ENCODE measurements around the gene UCHL5. TPM values are rescaled to one million over a fixed set of nuclear protein-coding genes. Genes with fewer than 3 reads are reported as not detected.
"Not testable (repeated sequence)": the region's sequence is repeated elsewhere in the genome, so short reads cannot be mapped to it uniquely, and the experiment has no call there.

Gene UCHL5
- total RNA-seq, 2 donors from 2014 or later, result 15.5 to 18.9 TPM

DNA sequence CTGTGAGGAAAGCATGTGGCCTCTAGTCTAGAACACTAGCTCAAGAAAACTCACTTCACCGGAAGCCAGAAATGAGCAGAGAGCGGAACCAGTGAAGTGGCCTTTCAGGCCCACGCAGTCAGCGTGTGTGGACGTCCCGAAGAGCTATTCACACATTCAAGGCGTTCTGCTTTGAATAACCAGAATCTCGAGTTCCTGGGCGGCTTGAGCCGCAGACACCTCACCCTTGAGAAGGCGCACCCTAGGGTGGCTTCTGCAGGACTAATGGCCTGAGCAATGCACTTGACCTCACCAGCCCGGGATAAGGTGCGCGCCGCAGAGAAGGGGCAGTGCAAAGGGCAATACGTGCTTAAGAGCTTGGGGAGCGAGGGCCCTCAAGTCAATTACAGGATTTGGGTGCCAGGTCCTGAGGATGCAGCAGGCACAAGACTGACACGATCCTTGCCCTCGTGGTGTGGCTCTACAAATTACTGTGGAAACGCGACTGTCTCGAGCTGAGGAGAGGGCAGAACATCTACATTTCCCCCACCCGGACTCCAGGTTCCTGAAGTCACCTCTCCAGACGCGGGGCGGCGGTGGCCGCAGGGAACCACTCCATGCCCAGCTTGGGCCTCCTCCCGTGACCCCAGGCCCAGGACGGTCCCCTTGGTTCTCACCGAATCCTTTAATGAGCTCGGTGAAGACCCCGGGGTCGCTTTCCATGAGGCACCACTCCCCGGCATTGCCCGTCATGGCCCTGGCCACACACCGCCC, 455 bp downstream of the UCHL5 start:
- peak; percentile 9 for ATAC-seq
- H3K27me3 Mint-ChIP-seq, result no peaks in the 10 kb centered on the region
- H3K9me3 ChIP-seq (ENCODE audit: control insufficient read depth, low read length, poor library complexity, severe bottlenecking), result no peaks in the 10 kb centered on the region
- peaks cover 4% of the 10 kb centered on the region for H3K36me3 Mint-ChIP-seq (ENCODE audit: low read depth)
- peak overlapping the region; percentile 99 for H3K4me3 Mint-ChIP-seq
- H3K4me1 Mint-ChIP-seq, result peaks cover 43% of the 10 kb centered on the region
- H3K27ac Mint-ChIP-seq, result peak overlapping the region; percentile 98
- DNase-seq, result peak; percentile 6 to 26 (median 20)

DNA sequence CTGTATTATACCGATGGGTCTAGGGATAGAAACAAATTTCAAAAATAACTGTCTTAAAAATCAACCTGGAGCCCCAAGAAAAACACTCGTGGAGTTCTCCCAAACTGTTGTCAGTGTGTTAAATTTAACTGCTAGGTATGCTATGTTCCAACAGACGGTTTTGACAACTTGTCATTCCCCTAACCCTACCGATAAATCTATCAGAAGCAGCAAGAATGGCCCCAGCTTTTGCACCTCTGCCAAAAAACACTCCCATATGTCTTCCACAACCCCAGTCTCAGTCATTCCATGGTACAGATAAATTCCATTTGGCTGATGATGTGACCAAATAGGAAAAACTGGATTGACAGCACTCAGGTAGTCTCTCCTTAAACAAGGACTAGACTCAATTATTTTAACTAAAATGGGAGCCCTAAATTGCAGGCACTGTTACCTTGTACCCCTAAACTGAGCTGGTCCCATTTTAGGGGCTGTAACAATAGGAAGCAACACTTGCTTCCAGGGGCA, 4.9 kb downstream of the UCHL5 start:
- no peaks in the 10 kb centered on the region for H3K9me3 ChIP-seq (ENCODE audit: control insufficient read depth, low read length, poor library complexity, severe bottlenecking)
- H3K27ac Mint-ChIP-seq, result no peak overlapping the region
- H3K4me1 Mint-ChIP-seq, result peaks cover 24% of the 10 kb centered on the region
- H3K27me3 Mint-ChIP-seq, result no peaks in the 10 kb centered on the region
- DNase-seq (no peak), ATAC-seq (no peak)
- no peak overlapping the region for H3K4me3 Mint-ChIP-seq
- H3K36me3 Mint-ChIP-seq (ENCODE audit: low read depth), result peaks cover 2% of the 10 kb centered on the region

DNA sequence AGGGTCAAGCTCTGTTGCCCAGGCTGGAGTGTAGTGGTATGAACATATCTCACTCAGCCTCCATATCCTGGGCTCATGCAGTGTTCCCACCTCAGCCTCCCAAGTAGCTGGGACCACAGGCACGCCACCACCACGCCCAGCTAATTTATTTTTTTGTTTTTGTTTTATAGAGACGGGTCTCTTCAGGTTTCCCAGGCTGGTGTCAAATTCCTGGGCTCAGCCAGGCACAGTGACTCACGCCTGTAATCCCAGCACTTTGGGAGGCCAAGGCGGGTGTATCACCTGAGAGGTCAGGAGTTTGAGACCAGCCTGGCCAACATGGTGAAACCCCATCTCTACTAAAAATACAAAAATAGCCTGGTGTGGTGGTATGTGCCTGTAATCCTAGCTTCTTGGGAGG, 10.2 kb downstream of the UCHL5 start:
- not testable (repeated sequence) for H3K4me1 Mint-ChIP-seq; ATAC-seq; H3K9me3 ChIP-seq (ENCODE audit: control insufficient read depth, low read length, poor library complexity, severe bottlenecking); H3K4me3 Mint-ChIP-seq; H3K36me3 Mint-ChIP-seq (ENCODE audit: low read depth); H3K27me3 Mint-ChIP-seq; H3K27ac Mint-ChIP-seq; DNase-seq

DNA sequence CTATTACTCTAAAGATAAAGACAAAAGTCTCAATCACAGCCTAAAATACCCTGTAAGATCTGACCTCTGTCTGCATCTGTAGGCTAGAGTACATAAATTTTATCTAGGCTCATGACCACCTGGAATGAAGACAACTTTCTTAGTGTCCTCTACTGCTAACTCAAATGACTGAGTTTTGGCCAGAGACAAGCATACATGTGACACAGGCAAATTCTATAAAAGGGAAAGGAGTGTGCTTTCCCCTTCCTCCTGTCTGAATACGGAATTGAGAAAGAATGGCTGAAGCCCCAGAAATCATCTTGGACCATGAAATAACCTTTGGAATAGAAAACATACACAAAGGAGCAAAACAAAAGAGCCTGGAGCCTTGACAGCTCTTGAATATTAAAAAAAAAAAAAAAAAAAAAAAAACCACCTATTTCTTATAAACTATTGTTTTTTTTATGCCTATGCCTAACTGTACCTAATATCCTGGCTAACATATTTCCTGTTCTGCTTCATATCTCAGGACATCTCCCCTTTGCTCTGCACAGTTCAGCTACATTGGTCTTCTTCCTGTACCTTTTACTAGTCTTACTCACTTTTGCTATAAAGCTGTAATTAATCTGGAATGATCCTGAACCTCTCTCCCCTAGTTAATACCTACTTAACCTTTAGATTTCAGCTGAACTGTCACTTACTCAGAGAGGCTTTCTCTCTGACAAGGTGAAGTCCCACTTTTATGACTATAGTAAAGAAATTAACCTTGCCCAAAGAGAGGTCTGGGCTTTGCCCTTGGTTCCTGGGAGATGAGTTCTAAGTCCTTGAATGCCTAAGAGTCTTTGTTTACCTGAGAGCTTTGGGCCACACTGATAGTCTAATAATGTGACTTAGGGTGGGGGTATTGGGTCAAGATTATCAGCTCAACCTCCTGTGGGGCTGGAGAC, 16.1 kb downstream of the UCHL5 start:
- H3K4me3 Mint-ChIP-seq, result no peak overlapping the region
- no peaks in the 10 kb centered on the region for H3K9me3 ChIP-seq (ENCODE audit: control insufficient read depth, low read length, poor library complexity, severe bottlenecking)
- H3K27me3 Mint-ChIP-seq, result no peaks in the 10 kb centered on the region
- no peak overlapping the region for H3K27ac Mint-ChIP-seq
- H3K4me1 Mint-ChIP-seq, result peaks cover 14% of the 10 kb centered on the region
- H3K36me3 Mint-ChIP-seq (ENCODE audit: low read depth), result no peaks in the 10 kb centered on the region
- DNase-seq (no peak), ATAC-seq (no peak)

DNA sequence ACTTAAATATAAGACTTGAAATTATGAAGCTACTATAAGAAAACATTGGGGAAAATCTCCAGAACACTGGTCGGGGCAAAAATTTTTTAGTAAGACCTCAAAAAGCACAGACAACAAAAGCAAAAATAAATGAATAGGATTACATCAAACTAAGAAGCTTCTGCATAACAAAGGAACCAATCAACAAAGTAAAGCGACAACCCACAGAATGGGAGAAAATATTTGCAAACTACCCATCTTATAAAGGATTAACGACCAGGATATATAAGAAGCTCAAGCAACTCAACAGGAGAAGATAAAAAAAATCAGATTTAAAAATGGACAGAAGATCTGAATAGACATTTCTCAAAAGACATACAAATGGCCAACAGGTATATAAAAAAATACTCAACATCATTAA, 19.1 kb downstream of the UCHL5 start:
- H3K36me3 Mint-ChIP-seq (ENCODE audit: low read depth), result no peaks in the 10 kb centered on the region
- DNase-seq (no peak), ATAC-seq (no peak)
- no peak overlapping the region for H3K27ac Mint-ChIP-seq
- H3K4me3 Mint-ChIP-seq, result no peak overlapping the region
- no peaks in the 10 kb centered on the region for H3K9me3 ChIP-seq (ENCODE audit: control insufficient read depth, low read length, poor library complexity, severe bottlenecking)
- H3K27me3 Mint-ChIP-seq, result no peaks in the 10 kb centered on the region
- H3K4me1 Mint-ChIP-seq, result peaks cover 32% of the 10 kb centered on the region

DNA sequence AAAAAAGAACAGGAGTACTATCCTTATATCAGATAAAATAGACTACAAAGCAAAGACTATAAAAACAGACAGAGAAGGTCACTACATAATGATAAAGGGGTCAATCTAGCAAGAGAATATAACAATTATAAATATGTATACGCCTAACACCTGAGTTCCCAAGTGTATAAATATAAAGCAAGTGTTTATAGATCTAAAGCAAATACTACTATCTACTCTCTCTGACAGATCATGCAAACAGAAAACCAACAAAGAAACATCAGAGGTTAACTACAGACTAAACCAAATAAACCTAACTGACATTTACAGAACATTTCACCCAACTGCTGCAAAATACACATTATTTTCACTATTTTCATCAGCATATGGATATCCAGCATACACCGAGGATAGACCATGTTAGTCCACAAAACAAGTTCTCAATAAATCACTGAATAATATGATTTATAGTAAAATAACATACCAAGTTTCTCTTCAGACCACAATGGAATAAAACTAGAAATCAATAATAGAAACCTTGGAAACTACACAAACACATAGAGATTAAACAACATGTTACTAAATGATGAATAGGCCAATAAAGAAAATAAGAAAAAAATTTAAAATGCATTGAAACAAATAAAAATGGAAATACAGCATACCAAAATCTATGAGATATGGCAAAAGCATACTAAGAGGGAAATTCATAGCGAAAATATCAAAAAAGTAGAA, 22.7 kb downstream of the UCHL5 start:
- DNase-seq (no peak), ATAC-seq (no peak)
- Mint-ChIP-seq H3K36me3 (ENCODE audit: low read depth) (no peaks in the 10 kb centered on the region), H3K4me1 (peaks cover 37% of the 10 kb centered on the region), H3K4me3 (no peak overlapping the region), H3K27me3 (no peaks in the 10 kb centered on the region), H3K27ac (peak overlapping the region; percentile 69)
- no peaks in the 10 kb centered on the region for H3K9me3 ChIP-seq (ENCODE audit: control insufficient read depth, low read length, poor library complexity, severe bottlenecking)

DNA sequence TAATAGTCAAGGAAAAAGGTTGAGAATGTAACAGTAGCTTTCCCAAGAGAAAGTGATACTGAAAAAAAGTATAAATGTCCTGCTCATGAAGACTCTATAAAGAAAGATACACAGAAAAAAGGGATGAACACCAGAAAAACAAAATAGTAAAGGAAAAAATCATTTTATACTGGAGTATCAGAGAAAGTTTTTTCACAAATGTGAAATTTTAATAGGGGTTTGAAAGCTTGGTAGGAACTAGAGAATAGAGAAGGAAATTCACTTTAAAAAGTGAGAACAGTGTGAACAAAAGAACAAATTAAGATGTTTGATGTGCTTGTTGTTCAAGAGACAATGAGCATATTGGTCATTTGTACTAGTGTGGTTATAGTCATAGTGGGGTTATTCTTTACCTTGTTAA, 25.6 kb downstream of the UCHL5 start:
- no peak overlapping the region for H3K4me3 Mint-ChIP-seq
- DNase-seq (no peak), ATAC-seq (no peak)
- H3K27ac Mint-ChIP-seq, result peak overlapping the region; percentile 43
- H3K4me1 Mint-ChIP-seq, result peaks cover 29% of the 10 kb centered on the region
- no peaks in the 10 kb centered on the region for H3K9me3 ChIP-seq (ENCODE audit: control insufficient read depth, low read length, poor library complexity, severe bottlenecking)
- no peaks in the 10 kb centered on the region for H3K36me3 Mint-ChIP-seq (ENCODE audit: low read depth)
- H3K27me3 Mint-ChIP-seq, result no peaks in the 10 kb centered on the region

DNA sequence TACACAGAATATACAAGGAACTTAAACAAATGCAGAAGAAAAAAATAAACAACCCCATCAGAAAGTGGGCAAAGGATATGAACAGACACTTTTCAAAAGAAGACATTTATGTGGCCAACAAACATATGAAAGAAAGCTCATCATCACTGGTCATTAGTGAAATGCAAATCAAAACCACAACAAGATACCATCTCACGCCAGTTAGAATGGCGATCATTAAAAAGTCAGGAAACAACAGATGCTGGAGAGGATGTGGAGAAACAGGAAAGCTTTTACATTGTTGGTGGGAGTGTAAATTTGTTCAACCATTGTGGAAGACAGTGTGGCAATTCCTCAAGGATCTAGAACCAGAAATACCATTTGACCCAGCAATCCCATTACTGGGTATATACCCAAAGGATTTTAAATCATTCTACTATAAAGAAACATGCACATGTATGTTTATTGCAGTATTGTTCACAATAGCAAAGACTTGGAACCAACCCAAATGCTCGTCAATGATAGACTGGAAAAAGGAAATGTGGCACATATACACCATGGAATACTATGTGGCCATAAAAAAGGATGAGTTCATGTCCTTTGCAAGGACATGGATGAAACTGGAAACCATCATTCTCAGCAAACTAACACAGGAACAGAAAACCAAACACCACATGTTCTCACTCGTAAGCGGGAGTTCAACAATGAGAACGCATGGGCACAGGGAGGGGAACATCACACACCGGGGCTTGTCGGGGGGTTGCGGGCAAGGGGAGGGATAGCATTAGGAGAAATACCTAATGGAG, 26.3 kb downstream of the UCHL5 start:
- not testable (repeated sequence) for ATAC-seq; H3K9me3 ChIP-seq (ENCODE audit: control insufficient read depth, low read length, poor library complexity, severe bottlenecking); H3K36me3 Mint-ChIP-seq (ENCODE audit: low read depth); H3K27me3 Mint-ChIP-seq; H3K4me3 Mint-ChIP-seq; DNase-seq; H3K27ac Mint-ChIP-seq
- H3K4me1 Mint-ChIP-seq, result peaks cover 29% of the 10 kb centered on the region

DNA sequence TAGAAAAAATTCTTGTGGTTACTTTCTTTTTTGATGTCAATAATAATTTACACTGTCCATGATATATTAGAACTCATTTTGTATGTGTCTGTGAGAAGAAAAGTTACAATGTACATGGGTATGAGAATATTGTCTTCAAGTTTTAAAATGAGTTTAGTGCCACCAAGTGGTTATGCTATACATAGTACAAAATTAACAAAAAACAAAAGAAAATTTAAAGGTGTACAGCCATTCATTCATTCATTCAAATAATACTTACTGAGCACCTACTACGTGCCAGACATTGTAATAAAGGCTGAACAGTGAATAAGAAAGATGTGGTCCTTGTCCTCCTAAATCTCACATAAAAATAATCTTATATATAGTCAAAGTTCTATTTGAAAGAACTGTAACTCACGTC, 27.7 kb downstream of the UCHL5 start:
- ATAC-seq (no peak), DNase-seq (no peak)
- H3K36me3 Mint-ChIP-seq (ENCODE audit: low read depth), result no peaks in the 10 kb centered on the region
- peaks cover 19% of the 10 kb centered on the region for H3K4me1 Mint-ChIP-seq
- H3K4me3 Mint-ChIP-seq, result no peak overlapping the region
- no peak overlapping the region for H3K27ac Mint-ChIP-seq
- H3K9me3 ChIP-seq (ENCODE audit: control insufficient read depth, low read length, poor library complexity, severe bottlenecking), result no peaks in the 10 kb centered on the region
- no peaks in the 10 kb centered on the region for H3K27me3 Mint-ChIP-seq

DNA sequence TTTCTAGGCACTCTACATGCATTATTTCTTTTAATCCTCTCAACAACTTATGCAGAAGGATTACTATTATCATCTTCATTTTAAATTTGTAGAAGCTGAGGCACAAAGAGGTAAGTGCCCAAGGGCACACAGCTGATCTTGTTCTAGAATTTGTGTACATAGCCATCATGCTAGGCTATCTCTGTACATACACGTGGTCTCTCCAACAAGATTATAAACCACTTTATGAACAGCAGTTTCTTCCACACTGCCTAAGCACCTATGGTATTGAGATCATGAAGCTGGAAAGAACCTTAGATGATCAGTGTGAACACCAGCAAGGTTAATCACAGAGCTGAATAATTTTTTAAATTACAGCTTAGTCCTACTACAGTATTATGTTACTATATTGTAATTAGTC, 28.9 kb downstream of the UCHL5 start:
- DNase-seq (no peak), ATAC-seq (no peak)
- Mint-ChIP-seq H3K27me3 (no peaks in the 10 kb centered on the region), H3K36me3 (ENCODE audit: low read depth) (peaks cover 2% of the 10 kb centered on the region), H3K27ac (no peak overlapping the region), H3K4me3 (no peak overlapping the region), H3K4me1 (peaks cover 9% of the 10 kb centered on the region)
- no peaks in the 10 kb centered on the region for H3K9me3 ChIP-seq (ENCODE audit: control insufficient read depth, low read length, poor library complexity, severe bottlenecking)

DNA sequence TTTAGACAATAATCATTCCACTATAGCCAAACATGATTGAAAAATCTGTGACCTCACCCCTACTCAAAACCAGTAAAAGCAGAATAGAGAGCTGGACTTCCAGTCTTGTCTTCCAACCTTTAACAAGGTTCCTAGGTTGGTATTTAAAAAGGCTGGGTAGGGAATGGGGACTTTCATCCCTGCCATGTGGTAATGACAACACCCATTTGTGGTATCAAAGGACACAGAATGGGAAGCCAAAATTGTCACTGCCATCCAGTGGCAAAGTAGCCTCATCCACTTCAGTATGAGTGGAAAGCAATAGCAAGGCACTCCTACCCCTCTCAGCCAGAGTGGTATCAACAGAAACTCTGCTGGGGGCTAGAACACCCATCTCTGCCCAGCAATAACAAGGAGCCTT, 33.9 kb downstream of the UCHL5 start:
- H3K36me3 Mint-ChIP-seq (ENCODE audit: low read depth), result peaks cover 6% of the 10 kb centered on the region
- ATAC-seq, result no peak

DNA sequence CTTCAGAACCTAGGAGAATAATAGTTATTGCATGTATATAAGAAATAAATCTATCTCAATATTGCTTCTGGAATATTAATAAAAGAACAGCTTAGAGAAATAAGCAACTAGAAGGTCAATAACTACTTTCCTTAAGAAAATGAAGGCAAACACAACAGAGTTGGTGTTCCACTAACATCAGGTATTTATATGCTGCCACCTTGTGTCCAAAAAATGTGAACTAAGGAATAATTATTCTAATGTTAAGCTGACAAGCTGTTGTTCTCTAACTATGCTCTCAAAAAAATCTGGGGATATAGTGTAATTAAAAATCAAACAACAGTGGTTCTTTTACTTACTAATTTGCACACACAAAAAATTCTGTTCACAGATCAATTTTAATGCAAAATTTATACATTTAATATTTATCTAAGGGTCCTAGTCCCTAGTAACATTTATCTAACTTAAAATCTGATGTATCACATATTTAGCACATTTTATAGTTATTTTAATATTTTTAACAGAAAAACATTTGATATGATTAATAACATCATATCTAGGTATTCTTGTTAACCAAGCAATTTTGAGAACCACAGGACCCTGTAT, 39.6 kb downstream of the UCHL5 start:
- Mint-ChIP-seq H3K4me3 (no peak overlapping the region), H3K4me1 (no peaks in the 10 kb centered on the region), H3K36me3 (ENCODE audit: low read depth) (peaks cover 3% of the 10 kb centered on the region), H3K27me3 (no peaks in the 10 kb centered on the region), H3K27ac (no peak overlapping the region)
- ATAC-seq (peak; percentile 49), DNase-seq (no peak)
- no peaks in the 10 kb centered on the region for H3K9me3 ChIP-seq (ENCODE audit: control insufficient read depth, low read length, poor library complexity, severe bottlenecking)

More for the DNA sequence above, 33.9 kb downstream of the UCHL5 start:
- H3K27me3 Mint-ChIP-seq, result no peaks in the 10 kb centered on the region
- no peaks in the 10 kb centered on the region for H3K4me1 Mint-ChIP-seq
- DNase-seq, result no peak
- no peak overlapping the region for H3K4me3 Mint-ChIP-seq
- H3K9me3 ChIP-seq (ENCODE audit: control insufficient read depth, low read length, poor library complexity, severe bottlenecking), result no peaks in the 10 kb centered on the region
- H3K27ac Mint-ChIP-seq, result no peak overlapping the region

All from T-helper 17 cell (primary cell).